ENCODE measurements around the gene ABHD17A.

DNA sequence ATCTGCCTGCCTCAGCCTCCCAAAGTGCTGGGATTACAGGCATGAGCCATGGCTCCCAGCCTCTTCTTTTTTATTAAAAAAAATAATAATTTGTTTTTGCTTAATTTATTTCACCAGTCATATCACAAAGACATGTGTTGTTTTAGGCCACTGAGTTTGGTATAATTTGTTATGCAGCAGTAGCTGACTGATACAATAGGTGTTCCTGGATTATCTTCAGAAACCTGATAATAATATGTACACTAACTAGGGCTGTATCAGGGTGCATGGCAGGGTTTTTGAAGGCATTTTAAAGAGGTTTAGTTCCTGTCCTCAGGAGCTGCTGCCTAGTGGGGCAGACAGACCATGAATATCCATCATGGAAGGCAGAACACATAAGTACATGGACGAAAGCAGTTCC lies 46.1 kb upstream of the ABHD17A start:
- TF ChIP-seq, protein P1, sequence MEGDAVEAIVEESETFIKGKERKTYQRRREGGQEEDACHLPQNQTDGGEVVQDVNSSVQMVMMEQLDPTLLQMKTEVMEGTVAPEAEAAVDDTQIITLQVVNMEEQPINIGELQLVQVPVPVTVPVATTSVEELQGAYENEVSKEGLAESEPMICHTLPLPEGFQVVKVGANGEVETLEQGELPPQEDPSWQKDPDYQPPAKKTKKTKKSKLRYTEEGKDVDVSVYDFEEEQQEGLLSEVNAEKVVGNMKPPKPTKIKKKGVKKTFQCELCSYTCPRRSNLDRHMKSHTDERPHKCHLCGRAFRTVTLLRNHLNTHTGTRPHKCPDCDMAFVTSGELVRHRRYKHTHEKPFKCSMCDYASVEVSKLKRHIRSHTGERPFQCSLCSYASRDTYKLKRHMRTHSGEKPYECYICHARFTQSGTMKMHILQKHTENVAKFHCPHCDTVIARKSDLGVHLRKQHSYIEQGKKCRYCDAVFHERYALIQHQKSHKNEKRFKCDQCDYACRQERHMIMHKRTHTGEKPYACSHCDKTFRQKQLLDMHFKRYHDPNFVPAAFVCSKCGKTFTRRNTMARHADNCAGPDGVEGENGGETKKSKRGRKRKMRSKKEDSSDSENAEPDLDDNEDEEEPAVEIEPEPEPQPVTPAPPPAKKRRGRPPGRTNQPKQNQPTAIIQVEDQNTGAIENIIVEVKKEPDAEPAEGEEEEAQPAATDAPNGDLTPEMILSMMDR (IDR thresholded peaks at IDR 0.05; ENCODE audit: low read depth, low read length, poor library complexity, severe bottlenecking): no peak
- TF ChIP-seq EZH2phosphoT487 (IDR thresholded peaks at IDR 0.05; ENCODE audit: borderline replicate concordance, low read length): no peak

Data from DOHH2 (cell line).